Lower leg skin (tissue), 3 donors: ENCODE data around the gene NIPAL3.

ENCODE experiments used
- POLR2A ChIP-seq, 2 donors: fragments of 450-650 bp; IDR thresholded peaks; one replicate each; pipeline ENCODE4 v1.6.1; 2016 to 2017; ENCODE audit warnings: antibody characterized with exemption in 2 of 2, mild to moderate bottlenecking in 1 of 2, moderate library complexity in 1 of 2
- TF ChIP-seq, protein P1 (sequence below), 3 donors: fragments of 450-650 bp; IDR thresholded peaks; one replicate each; pipeline ENCODE4 v1.5.1; 2016; ENCODE audit warnings: antibody characterized with exemption in 3 of 3, mild to moderate bottlenecking in 3 of 3, moderate library complexity in 2 of 3

DNA sequence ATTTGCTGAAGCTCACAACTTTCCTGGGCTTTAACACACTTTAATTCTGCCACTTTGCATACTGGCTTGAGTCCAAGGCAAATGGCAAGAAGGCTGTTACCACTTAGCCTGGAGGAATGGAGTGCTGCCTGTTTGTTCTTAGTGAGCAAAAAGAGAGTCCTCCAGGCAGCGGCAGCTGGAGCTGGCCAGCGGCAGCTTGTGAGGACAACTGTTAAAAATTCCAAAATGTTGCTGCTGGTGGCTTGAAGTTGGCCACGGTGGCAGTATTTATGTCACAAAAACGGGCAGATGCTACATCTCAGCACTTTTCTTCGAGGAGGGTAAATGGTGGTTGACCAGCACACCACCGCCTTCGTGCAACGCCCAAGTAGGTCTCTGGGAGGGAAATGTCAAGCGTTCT is 29.4 kb upstream of the NIPAL3 start:
- TF ChIP-seq, protein P1, sequence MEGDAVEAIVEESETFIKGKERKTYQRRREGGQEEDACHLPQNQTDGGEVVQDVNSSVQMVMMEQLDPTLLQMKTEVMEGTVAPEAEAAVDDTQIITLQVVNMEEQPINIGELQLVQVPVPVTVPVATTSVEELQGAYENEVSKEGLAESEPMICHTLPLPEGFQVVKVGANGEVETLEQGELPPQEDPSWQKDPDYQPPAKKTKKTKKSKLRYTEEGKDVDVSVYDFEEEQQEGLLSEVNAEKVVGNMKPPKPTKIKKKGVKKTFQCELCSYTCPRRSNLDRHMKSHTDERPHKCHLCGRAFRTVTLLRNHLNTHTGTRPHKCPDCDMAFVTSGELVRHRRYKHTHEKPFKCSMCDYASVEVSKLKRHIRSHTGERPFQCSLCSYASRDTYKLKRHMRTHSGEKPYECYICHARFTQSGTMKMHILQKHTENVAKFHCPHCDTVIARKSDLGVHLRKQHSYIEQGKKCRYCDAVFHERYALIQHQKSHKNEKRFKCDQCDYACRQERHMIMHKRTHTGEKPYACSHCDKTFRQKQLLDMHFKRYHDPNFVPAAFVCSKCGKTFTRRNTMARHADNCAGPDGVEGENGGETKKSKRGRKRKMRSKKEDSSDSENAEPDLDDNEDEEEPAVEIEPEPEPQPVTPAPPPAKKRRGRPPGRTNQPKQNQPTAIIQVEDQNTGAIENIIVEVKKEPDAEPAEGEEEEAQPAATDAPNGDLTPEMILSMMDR (IDR thresholded peaks at IDR 0.05), result no peak
- no peak for TF ChIP-seq POLR2A (IDR thresholded peaks at IDR 0.05)
